Tibial nerve (tissue), 4 donors: ENCODE results near the gene HLTF. TPM values are rescaled to one million over a fixed set of nuclear protein-coding genes. Genes with fewer than 3 reads are reported as not detected.

ENCODE experiments used
- DNase-seq, 2 donors: peaks; one replicate each; pipeline ENCODE4 v3.0.0-alpha.2; 2019; ENCODE audit warnings: low spot score in 2 of 2
- H3K27ac ChIP-seq, 4 donors: fragments of 200-600 bp; sonication (generic) in 3 of 4; one replicate each; pipeline ENCODE4 v1.5.1; 2017 to 2019; ENCODE audit warnings: mild to moderate bottlenecking in 1 of 4
- H3K27me3 ChIP-seq, 2 donors: fragments of 200-600 bp; sonication (generic) in 1 of 2; one replicate each; pipeline versions ENCODE4 v1.5.1 to v1.6.0; 2017 to 2019
- H3K36me3 ChIP-seq, 3 donors: fragments of 200-600 bp; sonication (generic); one replicate each; pipeline ENCODE4 v1.5.1; 2018 to 2019
- H3K4me1 ChIP-seq, 4 donors: fragments of 200-600 bp; sonication (generic) in 3 of 4; one replicate each; pipeline ENCODE4 v1.5.1; 2017 to 2019
- H3K4me3 ChIP-seq, 4 donors: fragments of 200-600 bp; sonication (generic) in 3 of 4; one replicate each; pipeline ENCODE4 v1.5.1; 2017 to 2019; ENCODE audit warnings: mild to moderate bottlenecking in 1 of 4, moderate library complexity in 1 of 4
- H3K9me3 ChIP-seq, 4 donors: fragments of 200-600 bp; sonication (generic) in 3 of 4; one replicate each; pipeline ENCODE4 v1.5.1; 2017 to 2019
- CTCF ChIP-seq, 5 experiments: fragments of 200-600 bp in 3 of 5; fragments of 450-650 bp in 2 of 5; sonication (generic) in 3 of 5; IDR thresholded peaks; one replicate each; pipeline ENCODE4 v1.5.1; 2016 to 2019; ENCODE audit warnings: antibody characterized with exemption in 5 of 5, mild to moderate bottlenecking in 3 of 5, moderate library complexity in 2 of 5
- EP300 ChIP-seq, 2 donors: sonication (generic); formaldehyde crosslinking; IDR thresholded peaks; one replicate each; pipeline ENCODE4 v1.6.1; 2017; ENCODE audit warnings: antibody characterized with exemption in 2 of 2, mild to moderate bottlenecking in 1 of 2
- POLR2A ChIP-seq, 2 donors: fragments of 450-650 bp; IDR thresholded peaks; one replicate each; pipeline ENCODE4 v1.6.1; 2017; ENCODE audit warnings: antibody characterized with exemption in 2 of 2, mild to moderate bottlenecking in 2 of 2, moderate library complexity in 2 of 2
- WGBS, 2 donors: methylation state at CpG; one replicate each; pipeline ENCODE4 v1.1.5; 2018; 5-methylcytosine and 5-hydroxymethylcytosine counted together
- total RNA-seq, 4 donors: library from RNA; depleted of rRNA; stranded (reverse); fragments of >200 nt; gene quantifications; one replicate each; pipeline ENCODE4 v1.1.0, GENCODE V29; 2016

Gene HLTF
- total RNA-seq, 4 donors from 2014 or later: 16.9 to 28.2 (median 25.5) TPM

GRCh38 chr3:149004622-149005021 lies 81.7 kb downstream of the HLTF start:
- DNase-seq: no peak
- Histone ChIP-seq H3K4me1 (peaks cover 0 to 9% (median 0%) of the 10 kb centered on the region in 4 donors), H3K4me3 (no peak overlapping the region), H3K27ac (peak overlapping the region in 1 of 4 donors; percentile 42), H3K27me3 (no peaks in the 10 kb centered on the region), H3K9me3 (no peaks in the 10 kb centered on the region), H3K36me3 (peaks cover 0 to 59% (median 0%) of the 10 kb centered on the region in 3 donors)
- 41 to 47% methylated on average over 4 of the region's 4 CpGs for WGBS, 2 donors
- TF ChIP-seq POLR2A (IDR thresholded peaks at IDR 0.05) (no peak), EP300 (IDR thresholded peaks at IDR 0.05) (peak in 1 of 2 donors; percentile 70), CTCF (IDR thresholded peaks at IDR 0.05) (no peak)

GRCh38 chr3:149003653-149004305 lies 82.6 kb downstream of the HLTF start:
- peaks cover 0 to 11% (median 0%) of the 10 kb centered on the region in 4 donors for H3K4me1 ChIP-seq
- H3K27ac ChIP-seq: peak overlapping the region in 1 of 4 donors; percentile 35
- DNase-seq: no peak
- peaks cover 0 to 52% (median 0%) of the 10 kb centered on the region in 3 donors for H3K36me3 ChIP-seq
- H3K9me3 ChIP-seq: no peaks in the 10 kb centered on the region
- H3K27me3 ChIP-seq: no peaks in the 10 kb centered on the region
- TF ChIP-seq POLR2A (IDR thresholded peaks at IDR 0.05): no peak
- TF ChIP-seq CTCF (IDR thresholded peaks at IDR 0.05): no peak
- TF ChIP-seq EP300 (IDR thresholded peaks at IDR 0.05): no peak
- WGBS, 2 donors: 93 to 94% methylated on average over 6 of the region's 6 CpGs
- no peak overlapping the region for H3K4me3 ChIP-seq

GRCh38 chr3:149001727-149002126 lies 84.6 kb downstream of the HLTF start:
- Histone ChIP-seq H3K4me3 (no peak overlapping the region), H3K27me3 (no peaks in the 10 kb centered on the region), H3K27ac (no peak overlapping the region), H3K9me3 (no peaks in the 10 kb centered on the region), H3K4me1 (peaks cover 0 to 18% (median 0%) of the 10 kb centered on the region in 4 donors), H3K36me3 (peaks cover 0 to 45% (median 0%) of the 10 kb centered on the region in 3 donors)
- TF ChIP-seq CTCF (IDR thresholded peaks at IDR 0.05): no peak
- no peak for TF ChIP-seq EP300 (IDR thresholded peaks at IDR 0.05)
- TF ChIP-seq POLR2A (IDR thresholded peaks at IDR 0.05): no peak
- 90 to 95% methylated on average over 3 of the region's 3 CpGs for WGBS, 2 donors
- DNase-seq: no peak

- H3K27ac ChIP-seq: no peak overlapping the region
- TF ChIP-seq EP300 (IDR thresholded peaks at IDR 0.05) (no peak), CTCF (IDR thresholded peaks at IDR 0.05) (no peak), POLR2A (IDR thresholded peaks at IDR 0.05) (no peak)
- no peaks in the 10 kb centered on the region for H3K27me3 ChIP-seq
- peaks cover 0 to 16% (median 0%) of the 10 kb centered on the region in 4 donors for H3K4me1 ChIP-seq
- WGBS, 2 donors: 75 to 78% methylated on average over 3 of the region's 3 CpGs
- peaks cover 0 to 49% (median 0%) of the 10 kb centered on the region in 3 donors for H3K36me3 ChIP-seq
- no peak for DNase-seq
- H3K9me3 ChIP-seq: no peaks in the 10 kb centered on the region
- no peak overlapping the region for H3K4me3 ChIP-seq
These were observed 86.1 kb downstream of the HLTF start for GRCh38 chr3:149000206-149000745.

- Histone ChIP-seq H3K9me3 (no peaks in the 10 kb centered on the region), H3K36me3 (peaks cover 0 to 54% (median 0%) of the 10 kb centered on the region in 3 donors), H3K27me3 (no peaks in the 10 kb centered on the region), H3K4me1 (peaks cover 0 to 11% (median 0%) of the 10 kb centered on the region in 4 donors), H3K4me3 (no peak overlapping the region), H3K27ac (no peak overlapping the region)
- TF ChIP-seq CTCF (IDR thresholded peaks at IDR 0.05) (no peak), POLR2A (IDR thresholded peaks at IDR 0.05) (no peak)
- DNase-seq: no peak
- WGBS, 2 donors: 84 to 86% methylated on average over 3 of the region's 3 CpGs
These were observed 86.5 kb downstream of the HLTF start for GRCh38 chr3:148999806-149000205.
